Activated CD4-positive, alpha-beta T cell treated with anti-CD3 and anti-CD28 coated beads for 48 hours (primary cell): ENCODE data around the gene PNLDC1.

ENCODE experiments used
- DNase-seq: peaks from one replicate; pipeline ENCODE4 v3.0.0-alpha.2; 2020

The PNLDC1 gene

DNA sequence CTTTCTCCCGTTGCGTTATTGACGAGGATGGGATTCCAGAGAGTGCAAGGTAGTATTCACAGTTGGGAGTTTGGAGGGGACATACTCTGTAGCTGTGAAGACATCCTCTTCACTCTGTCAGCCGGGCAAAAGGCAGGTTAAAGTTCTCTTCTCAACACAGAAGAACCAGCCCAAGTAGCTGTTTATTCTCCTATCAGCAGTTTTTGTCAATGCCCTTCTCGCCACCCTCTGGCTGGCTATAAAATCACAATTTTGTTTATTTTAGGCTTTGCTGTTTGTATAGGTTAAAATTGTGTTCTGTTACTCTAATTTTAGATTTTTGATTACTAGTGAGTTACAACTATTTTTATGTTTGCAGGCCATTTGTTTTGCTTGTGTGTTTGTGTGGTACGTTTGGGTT is 52.8 kb downstream of the PNLDC1 start:
- DNase-seq, result no peak

GRCh38 chr6:159853754-159854153 is 53.7 kb downstream of the PNLDC1 start:
- DNase-seq, result no peak

DNA sequence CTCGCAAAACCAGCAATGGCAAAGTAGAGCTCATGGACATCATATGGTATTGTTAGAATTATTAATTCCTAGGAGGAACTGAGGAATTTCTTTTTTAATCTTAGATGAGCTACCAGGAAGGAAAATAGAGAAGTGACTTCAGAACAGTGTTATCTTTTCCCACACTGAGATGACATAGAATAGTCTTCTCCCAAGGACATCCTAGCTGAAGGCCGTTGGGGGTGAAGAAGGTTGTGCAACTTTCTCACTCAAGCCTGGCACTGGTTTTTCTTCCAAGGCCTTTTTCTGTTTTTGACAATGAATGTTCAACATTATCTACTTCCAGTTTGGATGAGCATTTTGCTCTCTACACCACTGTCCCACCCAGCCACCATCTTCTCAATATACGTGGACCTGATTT is 54.9 kb downstream of the PNLDC1 start:
- no peak for DNase-seq

DNA sequence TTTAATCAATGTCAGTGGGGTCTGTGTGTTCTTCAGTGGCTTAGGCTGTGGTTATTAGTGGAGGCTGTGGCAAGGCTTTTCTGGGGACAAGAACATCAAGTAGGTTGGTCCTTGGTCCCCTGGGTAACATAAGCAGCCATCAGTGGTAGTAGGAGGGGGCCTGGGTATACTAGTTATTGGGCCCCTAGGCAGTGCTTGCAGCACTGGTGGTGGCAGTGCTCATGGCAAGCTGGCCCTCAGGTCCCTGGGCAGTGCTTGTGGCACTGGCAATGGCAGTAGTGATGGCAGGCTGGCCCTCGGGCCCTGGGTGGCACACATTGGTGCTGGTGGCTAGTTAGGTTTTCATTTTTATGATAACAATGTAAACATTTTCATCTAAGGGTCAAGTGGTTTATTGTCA is 58.2 kb downstream of the PNLDC1 start:
- no peak for DNase-seq

- no peak for DNase-seq
These were observed 60.4 kb downstream of the PNLDC1 start for GRCh38 chr6:159860482-159860881.

GRCh38 chr6:159862103-159862502 is 62.0 kb downstream of the PNLDC1 start:
- no peak for DNase-seq

DNA sequence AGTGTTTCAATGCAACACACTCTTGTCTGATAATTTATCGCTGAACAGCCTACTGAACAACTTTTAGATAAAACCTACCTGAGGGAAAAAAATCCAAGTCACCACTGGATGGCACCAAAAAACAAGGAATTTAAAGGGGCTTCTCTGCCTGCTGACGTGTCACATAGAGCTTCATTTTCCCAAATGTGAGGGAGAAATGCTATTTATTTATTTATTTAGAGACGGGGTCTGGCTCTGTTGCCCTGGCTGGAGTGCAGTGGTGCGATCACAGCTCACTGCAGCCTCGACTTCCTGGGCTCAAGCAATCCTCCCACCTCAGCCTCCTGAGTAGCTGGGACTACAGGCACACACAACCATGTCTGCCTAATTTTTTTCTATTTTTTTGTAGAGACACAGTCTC is 63.3 kb downstream of the PNLDC1 start:
- peak; percentile 28 for DNase-seq

DNA sequence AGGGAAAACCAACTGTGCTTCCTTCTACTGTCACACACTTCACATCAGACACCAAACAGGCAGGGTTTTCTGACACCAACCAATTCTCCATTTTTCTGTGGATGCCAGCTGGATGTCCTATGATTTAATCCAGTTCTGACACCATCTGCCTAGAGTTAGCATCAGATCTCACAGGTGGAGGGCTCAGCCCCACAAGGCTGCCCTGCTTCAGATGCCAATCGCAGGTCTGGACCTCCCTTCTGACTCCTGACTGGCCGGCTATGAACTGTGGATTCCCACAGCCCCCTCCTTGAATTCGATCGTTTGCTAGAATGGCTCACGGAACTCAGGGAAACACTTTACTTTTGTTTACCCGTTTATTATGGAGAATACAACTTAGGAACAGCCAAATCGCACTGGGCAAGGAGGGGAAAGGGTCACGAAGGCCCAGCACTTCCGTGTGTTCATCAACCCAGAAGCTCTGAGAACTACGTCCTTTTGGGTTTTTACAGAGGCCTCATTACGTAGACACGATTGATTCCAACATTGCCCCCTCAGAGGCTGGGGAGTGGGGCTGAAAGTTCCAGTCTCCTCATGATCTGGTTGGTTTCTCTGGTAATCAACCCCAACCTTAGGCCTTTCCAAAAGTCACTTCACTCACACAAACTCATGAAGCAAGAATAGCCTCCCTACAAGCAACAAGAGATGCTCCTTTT is 65.3 kb downstream of the PNLDC1 start:
- DNase-seq, result no peak

DNA sequence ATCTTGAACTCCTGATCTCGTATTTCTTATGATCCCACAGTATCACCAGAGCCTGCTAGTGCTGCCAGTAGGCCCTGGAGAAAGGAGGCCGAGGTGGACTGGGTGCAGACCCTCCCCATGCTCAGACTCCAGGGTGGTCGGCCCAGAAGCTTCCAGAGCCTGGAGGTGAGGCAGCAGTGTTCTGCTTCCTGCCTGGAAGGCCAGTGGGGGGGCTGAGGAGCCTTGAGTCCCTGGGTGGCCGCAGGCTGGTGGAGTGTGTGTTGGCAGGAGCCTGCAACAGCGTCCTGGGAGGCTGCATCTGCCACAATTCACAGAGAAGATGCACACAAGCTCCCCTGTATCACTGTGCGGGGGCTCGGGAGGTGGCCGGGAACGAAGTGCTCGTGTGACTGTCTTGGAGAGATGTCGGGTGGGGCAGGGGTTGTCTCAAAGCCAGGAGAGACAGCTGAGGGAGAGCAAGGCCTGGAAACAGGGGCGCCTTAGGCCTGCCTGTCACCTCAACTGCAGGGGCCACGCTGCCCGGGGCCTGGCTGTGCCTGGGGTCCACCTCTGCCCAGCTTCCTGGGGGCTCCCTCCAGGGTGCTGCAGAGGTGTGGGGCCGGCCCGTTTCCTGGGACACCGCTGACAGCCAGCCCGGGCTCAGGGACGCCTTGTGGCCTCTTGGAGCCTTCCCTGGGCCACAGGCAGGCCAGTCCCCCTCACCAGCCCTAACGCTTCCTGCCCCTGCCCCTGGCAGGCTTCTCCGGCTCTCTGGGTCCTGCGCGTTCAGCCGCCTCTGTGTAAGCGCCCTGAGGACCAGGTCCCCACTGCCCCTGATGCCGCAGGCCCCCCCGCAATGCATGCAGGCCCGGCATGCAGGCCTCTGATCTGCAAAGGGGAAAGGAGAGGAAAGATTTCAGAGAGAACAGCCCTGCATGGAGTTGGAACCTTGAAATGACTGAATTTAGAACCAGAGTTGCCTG is 66.5 kb downstream of the PNLDC1 start:
- no peak for DNase-seq
